Caco-2 (cell line): ENCODE measurements around the gene SF3A2. TPM values are rescaled to one million over a fixed set of nuclear protein-coding genes. Genes with fewer than 3 reads are reported as not detected.
A peak's percentile ranks its signal among the peaks of the same experiment; 100 is the strongest.

ENCODE experiments used
- BruUV-seq: library from RNA; stranded (reverse); fragments of 400-500 nt; replicated peaks from 2 replicates; lab custom pipeline; 2021; lab: Mats Ljungman, UMichigan
- CTCF ChIA-PET: fragments of 300-600 bp; sonication (Branson Sonifier 250); formaldehyde crosslinking; loops from one replicate; lab custom pipeline; 2022; ENCODE audit warnings: antibody characterized with exemption; lab: Charles Lee
- POLR2A ChIA-PET: fragments of 300-600 bp; sonication (Branson Sonifier 250); formaldehyde crosslinking; loops from one replicate; lab custom pipeline; 2022; ENCODE audit warnings: antibody characterized with exemption; lab: Charles Lee
- DNase-seq, 2 experiments: peaks; one replicate each; pipeline versions ENCODE4 v3.0.0 to v3.0.0-alpha.2; 2020 to 2022
- H3K27me3 ChIP-seq: replicated peaks from 2 replicates; pipeline ENCODE4 v1.6.0; 2011; ENCODE audit warnings: low read length; ENCODE audit not compliant: control insufficient read depth, insufficient read depth
- H3K36me3 ChIP-seq: 2 replicates; pipeline ENCODE4 v1.5.1; 2011; ENCODE audit warnings: low read length; ENCODE audit not compliant: control insufficient read depth, insufficient read depth
- H3K4me1 ChIP-seq: fragments of 250-450 bp; sonication (Bioruptor Pico); 2 replicates; pipeline ENCODE4 v1.5.1; 2020; ENCODE audit warnings: mild to moderate bottlenecking
- H3K4me3 ChIP-seq: 2 replicates; pipeline ENCODE4 v1.5.1; 2011; ENCODE audit warnings: low read depth, mild to moderate bottlenecking, control low read depth, low read length
- H3K9me3 ChIP-seq: fragments of 250-450 bp; sonication (Bioruptor Pico); 2 replicates; pipeline ENCODE4 v1.5.1; 2020; ENCODE audit warnings: mild to moderate bottlenecking, moderate library complexity
- H3K27ac Mint-ChIP-seq: one replicate; pipeline ENCODE4 v1.8.0; 2022; ENCODE audit warnings: mixed read lengths; ENCODE audit not compliant: unreplicated experiment
- H3K27me3 Mint-ChIP-seq: one replicate; pipeline ENCODE4 v1.8.0; 2022; ENCODE audit warnings: mixed read lengths; ENCODE audit not compliant: insufficient read depth, unreplicated experiment
- H3K36me3 Mint-ChIP-seq: one replicate; pipeline ENCODE4 v1.8.0; 2022; ENCODE audit warnings: mild to moderate bottlenecking, mixed read lengths; ENCODE audit not compliant: insufficient read depth, unreplicated experiment
- H3K4me1 Mint-ChIP-seq: one replicate; pipeline ENCODE4 v1.8.0; 2022; ENCODE audit warnings: low read depth, mixed read lengths; ENCODE audit not compliant: unreplicated experiment
- H3K4me3 Mint-ChIP-seq: one replicate; pipeline ENCODE4 v1.8.0; 2022; ENCODE audit warnings: mild to moderate bottlenecking, moderate library complexity, mixed read lengths; ENCODE audit not compliant: unreplicated experiment
- H3K9me3 Mint-ChIP-seq: one replicate; pipeline ENCODE4 v1.8.0; 2022; ENCODE audit warnings: mixed read lengths; ENCODE audit not compliant: unreplicated experiment
- CTCF ChIP-seq, 2 experiments: fragments of 200-600 bp in 1 of 2; IDR thresholded peaks; 1 replicate in 1 of 2; 2 replicates in 1 of 2; pipeline versions ENCODE4 v1.5.1 to v1.8.0; 2011 to 2022; ENCODE audit warnings: antibody characterized with exemption in 1 of 2, control low read depth in 1 of 2, inconsistent platforms in 1 of 2, low read depth in 1 of 2, low read length in 1 of 2, mild to moderate bottlenecking in 1 of 2, moderate library complexity in 1 of 2; ENCODE audit not compliant: insufficient read depth in 1 of 2, severe bottlenecking in 1 of 2, unreplicated experiment in 1 of 2
- intact Hi-C: fragments of 100-400 bp; cut with micrococcal nuclease; formaldehyde crosslinking; loops from one replicate; pipeline ENCODE4 v1.10.0; 2022; ENCODE audit not compliant: unreplicated experiment
- total RNA-seq: library from RNA; stranded (reverse); gene quantifications from 2 replicates; pipeline ENCODE4 v1.2.3, GENCODE V29; 2022

Gene SF3A2
- total RNA-seq, 1 experiment from 2014 or later = 129 TPM

GRCh38 chr19:2226840-2227360, 9.7 kb upstream of the SF3A2 start:
- H3K27me3 ChIP-seq = no peaks in the 10 kb centered on the region
- no peak for TF ChIP-seq CTCF (IDR thresholded peaks at IDR 0.05; ENCODE audit: insufficient read depth in 1 of 2, low read depth in 1 of 2, low read length in 1 of 2, severe bottlenecking in 1 of 2, unreplicated experiment in 1 of 2)
- DNase-seq = no peak
- H3K4me1 Mint-ChIP-seq = no peaks in the 10 kb centered on the region
- no peaks in the 10 kb centered on the region for H3K9me3 ChIP-seq
- no peaks in the 10 kb centered on the region for H3K4me1 ChIP-seq
- H3K9me3 Mint-ChIP-seq = no peaks in the 10 kb centered on the region
- no peak overlapping the region for H3K4me3 Mint-ChIP-seq
- peaks cover 3% of the 10 kb centered on the region; the same call in 1 of the 2 replicates for H3K36me3 ChIP-seq
- no peak overlapping the region for H3K27ac Mint-ChIP-seq
- POLR2A ChIA-PET = no interaction called here
- no peaks in the 10 kb centered on the region for H3K27me3 Mint-ChIP-seq
- no peak overlapping the region for H3K4me3 ChIP-seq
- intact Hi-C loops = no loop called here
- H3K36me3 Mint-ChIP-seq = peaks cover 81% of the 10 kb centered on the region
- CTCF ChIA-PET = no interaction called here
- no TSS peak for BruUV-seq

GRCh38 chr19:2227415-2228156, 9.0 kb upstream of the SF3A2 start:
- ChIA-PET CTCF (interaction anchor here (1.1 kb wide), 1 partner anchor 72 kb away, joined by 6 read pairs; no protein-coding TSS in a partner anchor), POLR2A (interaction anchor here (0.6 kb wide), 1 partner anchor 200 kb away, joined by 3 read pairs; the partner anchor contains the start of gene TIMM13)
- TF ChIP-seq CTCF (IDR thresholded peaks at IDR 0.05; ENCODE audit: insufficient read depth in 1 of 2, low read depth in 1 of 2, low read length in 1 of 2, severe bottlenecking in 1 of 2, unreplicated experiment in 1 of 2) = no peak
- peaks cover 84% of the 10 kb centered on the region for H3K36me3 Mint-ChIP-seq
- Histone ChIP-seq H3K27me3 (no peaks in the 10 kb centered on the region), H3K4me3 (no peak overlapping the region), H3K9me3 (no peaks in the 10 kb centered on the region), H3K36me3 (peaks cover 3% of the 10 kb centered on the region; the same call in 1 of the 2 replicates), H3K4me1 (no peaks in the 10 kb centered on the region)
- intact Hi-C loops = no loop called here
- no peaks in the 10 kb centered on the region for H3K9me3 Mint-ChIP-seq
- BruUV-seq = no TSS peak
- DNase-seq = no peak
- H3K27me3 Mint-ChIP-seq = no peaks in the 10 kb centered on the region
- H3K4me3 Mint-ChIP-seq = no peak overlapping the region
- no peaks in the 10 kb centered on the region for H3K4me1 Mint-ChIP-seq
- H3K27ac Mint-ChIP-seq = no peak overlapping the region

DNA sequence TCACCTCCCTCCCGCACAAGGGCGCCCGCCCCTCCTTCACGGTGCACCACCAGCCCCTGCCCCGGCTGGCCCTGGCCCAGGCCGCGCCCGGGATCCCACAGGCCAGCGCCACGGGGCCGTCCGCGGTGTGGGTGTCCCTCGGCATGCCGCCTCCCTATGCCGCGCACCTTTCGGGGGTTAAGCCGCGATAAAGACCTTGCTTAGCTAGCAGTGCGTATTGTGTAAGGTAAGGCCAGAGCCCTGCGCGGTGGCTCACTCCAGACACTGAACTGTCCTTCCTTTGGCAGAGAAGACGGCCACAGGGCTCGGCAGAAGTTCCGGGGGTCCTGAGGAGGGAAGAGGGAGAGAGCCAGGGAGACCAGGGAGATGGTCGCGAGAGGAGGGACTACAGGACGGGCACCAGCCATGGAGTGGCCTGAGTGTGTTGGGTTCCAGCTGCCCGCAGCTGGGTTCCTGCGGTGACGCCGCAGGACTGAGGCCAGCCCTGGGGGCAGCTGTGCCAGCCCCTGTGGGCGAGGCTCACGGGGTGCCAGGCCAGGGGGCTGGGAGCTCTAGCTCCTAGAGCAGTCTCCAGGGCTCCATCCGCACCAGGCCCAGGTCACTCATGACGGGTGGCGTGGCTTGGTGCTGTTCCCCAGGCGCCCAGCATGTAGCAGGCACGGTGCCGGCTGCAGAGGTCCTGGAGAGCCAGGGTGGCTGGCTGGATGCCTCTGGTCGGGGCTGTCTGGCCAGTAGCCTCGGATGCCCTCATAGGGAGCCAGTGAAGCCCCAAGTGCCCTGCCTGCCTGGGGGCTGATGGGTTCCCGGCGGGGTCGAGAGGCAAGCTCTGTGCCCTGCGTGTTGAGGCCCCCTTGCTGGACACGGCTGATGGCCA, 8.2 kb upstream of the SF3A2 start:
- peaks cover 3% of the 10 kb centered on the region; the same call in 1 of the 2 replicates for H3K36me3 ChIP-seq
- POLR2A ChIA-PET = interaction anchor here (0.6 kb wide), 1 partner anchor 199 kb away, joined by 3 read pairs; the partner anchor contains the start of gene TIMM13
- BruUV-seq = no TSS peak

More for the DNA sequence above, 8.2 kb upstream of the SF3A2 start:
- CTCF ChIA-PET = interaction anchor here (1.1 kb wide), 1 partner anchor 72 kb away, joined by 6 read pairs; no protein-coding TSS in a partner anchor
- H3K27ac Mint-ChIP-seq = peak overlapping the region; percentile 45
- H3K4me3 ChIP-seq = no peak overlapping the region
- peaks cover 92% of the 10 kb centered on the region for H3K36me3 Mint-ChIP-seq
- intact Hi-C loops = no loop called here
- H3K4me1 Mint-ChIP-seq = no peaks in the 10 kb centered on the region
- TF ChIP-seq CTCF (IDR thresholded peaks at IDR 0.05; ENCODE audit: insufficient read depth in 1 of 2, low read depth in 1 of 2, low read length in 1 of 2, severe bottlenecking in 1 of 2, unreplicated experiment in 1 of 2) = no peak
- no peaks in the 10 kb centered on the region for H3K9me3 Mint-ChIP-seq
- no peaks in the 10 kb centered on the region for H3K27me3 ChIP-seq
- no peaks in the 10 kb centered on the region for H3K4me1 ChIP-seq
- no peaks in the 10 kb centered on the region for H3K9me3 ChIP-seq
- no peak overlapping the region for H3K4me3 Mint-ChIP-seq
- DNase-seq = no peak
- no peaks in the 10 kb centered on the region for H3K27me3 Mint-ChIP-seq
